Fibroblast of peridontal ligament (primary cell): ENCODE measurements around the gene ZNRF3.
"Not testable (repeated sequence)": the region's sequence is repeated elsewhere in the genome, so short reads cannot be mapped to it uniquely, and the experiment has no call there.

Experiments used
- DNase-seq: peaks from one replicate; pipeline ENCODE4 v3.0.0-alpha.2; 2010; ENCODE audit errors: extremely low read depth

The ZNRF3 gene

GRCh38 chr22:28984482-28985158, 101.2 kb downstream of the ZNRF3 start:
- no peak for DNase-seq

DNA sequence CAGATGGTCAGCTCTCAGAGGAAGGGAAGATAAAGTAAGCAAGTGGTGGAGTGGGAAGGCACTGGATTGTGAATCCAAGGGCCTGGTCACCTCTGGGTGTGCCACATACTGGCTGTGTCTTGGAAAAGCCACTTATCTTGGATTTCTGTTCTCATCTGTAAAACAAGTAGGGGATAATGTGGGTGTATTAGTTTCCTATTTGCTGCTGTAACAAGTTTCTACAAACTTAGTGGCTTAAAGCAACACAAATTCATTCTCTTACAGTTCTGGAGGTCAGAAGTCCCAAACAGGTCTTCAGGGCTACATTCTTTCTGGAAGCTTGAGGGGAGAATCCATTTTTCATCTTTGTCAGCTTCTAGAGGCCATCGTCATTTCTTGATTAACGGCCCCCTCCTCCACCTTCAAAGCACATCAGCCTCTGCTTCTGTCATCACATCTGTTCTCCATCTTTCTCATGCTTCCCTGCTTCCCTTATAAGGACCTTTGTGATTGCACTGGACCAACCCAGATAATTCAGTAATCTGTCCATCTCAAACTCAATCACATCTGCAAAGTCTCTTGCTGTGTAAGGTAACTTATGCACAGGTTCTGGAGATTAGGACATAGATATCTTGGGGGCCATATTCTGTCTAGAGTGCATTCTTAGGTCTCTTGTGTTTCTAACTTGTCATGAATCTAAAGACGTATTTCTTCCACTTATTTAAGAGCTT, 102.4 kb downstream of the ZNRF3 start:
- DNase-seq: no peak

GRCh38 chr22:28986366-28986765, 103.0 kb downstream of the ZNRF3 start:
- DNase-seq: peak; percentile 49

- no peak for DNase-seq
Observed at GRCh38 chr22:28988457-28988856, 105.1 kb downstream of the ZNRF3 start.

- no peak for DNase-seq
Observed at GRCh38 chr22:28989035-28989464, 105.7 kb downstream of the ZNRF3 start.

- no peak for DNase-seq
Observed at GRCh38 chr22:28989484-28989883, 106.1 kb downstream of the ZNRF3 start.

DNA sequence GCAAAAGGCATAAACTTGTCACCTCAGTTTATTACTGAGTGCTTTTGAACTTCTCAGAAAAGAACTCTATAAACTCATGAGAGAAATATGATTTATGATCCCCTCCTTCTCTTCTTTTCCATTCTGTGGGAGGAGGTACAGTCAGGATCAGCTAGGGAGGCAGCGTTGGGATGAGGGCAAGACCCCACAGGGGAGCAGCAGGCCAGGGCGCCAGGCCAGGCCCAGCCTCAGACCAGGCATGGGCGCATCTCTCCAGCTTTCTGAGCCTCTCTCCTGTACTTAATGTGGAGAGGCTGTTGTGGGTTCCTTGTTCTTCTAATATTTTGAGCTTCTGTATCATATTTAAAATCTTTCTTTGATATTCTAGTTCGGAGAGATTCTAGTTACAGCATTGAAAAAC, 106.5 kb downstream of the ZNRF3 start:
- no peak for DNase-seq

- DNase-seq: no peak
Observed at GRCh38 chr22:28992565-28993356, 109.4 kb downstream of the ZNRF3 start.

- DNase-seq: no peak
Observed at GRCh38 chr22:28994522-28994921, 111.2 kb downstream of the ZNRF3 start.

- DNase-seq: no peak
Observed at GRCh38 chr22:28995551-28995950, 112.2 kb downstream of the ZNRF3 start.

DNA sequence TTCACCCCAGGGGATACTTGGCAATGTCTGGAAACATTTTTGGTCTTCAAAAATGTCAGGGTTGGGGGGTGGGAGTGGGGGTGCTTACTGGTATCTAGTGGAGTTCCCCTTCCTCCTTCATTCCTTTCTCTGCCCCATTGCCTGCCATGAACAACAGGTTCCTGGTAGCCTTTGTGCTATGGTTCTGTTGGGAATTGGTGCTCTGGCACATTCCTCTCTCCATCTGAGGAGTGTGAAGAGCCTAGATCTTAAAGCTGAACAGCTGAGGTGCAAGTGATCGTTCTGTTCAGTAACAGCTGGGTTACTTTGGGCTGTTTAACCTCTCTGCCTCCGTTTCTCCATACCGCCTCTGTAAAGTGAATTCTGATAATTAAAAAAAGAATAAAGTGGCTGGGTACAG, 114.0 kb downstream of the ZNRF3 start:
- no peak for DNase-seq

DNA sequence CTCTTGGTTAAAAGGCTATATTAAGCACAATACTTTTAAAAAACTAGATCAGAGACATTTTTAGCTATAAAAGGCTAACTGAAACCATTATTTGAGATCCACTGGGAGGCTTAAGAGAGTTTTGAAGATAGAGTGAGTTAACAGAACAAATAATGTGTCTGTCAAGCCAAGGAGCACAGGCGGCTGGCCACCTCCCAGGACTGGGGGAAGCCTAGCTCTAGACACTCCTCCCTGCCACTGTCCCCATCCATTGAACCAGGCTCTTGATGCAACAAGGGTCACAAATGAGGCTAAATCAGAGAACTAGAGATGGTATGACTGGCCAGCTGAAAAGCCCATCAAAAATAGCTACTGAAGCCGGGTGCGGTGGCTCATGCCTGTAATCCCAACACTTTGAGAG, 115.3 kb downstream of the ZNRF3 start:
- DNase-seq: no peak

DNA sequence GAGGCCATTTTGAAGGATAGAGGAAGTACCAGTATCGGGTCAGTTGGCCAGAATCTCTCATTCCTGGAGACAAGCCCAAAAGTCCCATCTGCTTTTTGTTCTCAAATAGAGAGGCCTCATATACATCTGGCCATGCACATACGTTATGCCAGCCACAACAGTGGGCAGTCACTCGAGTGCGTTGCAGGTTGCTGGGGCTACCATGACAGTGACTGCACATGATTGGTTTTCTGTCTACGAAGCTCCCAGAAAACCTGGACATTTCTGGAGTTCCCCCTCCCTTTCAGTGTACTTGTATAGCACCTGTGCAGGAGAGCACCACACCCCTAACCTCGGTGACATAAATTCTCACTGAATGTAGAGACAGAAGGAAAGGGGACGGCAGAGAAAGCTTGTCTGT, 116.1 kb downstream of the ZNRF3 start:
- DNase-seq: no peak

GRCh38 chr22:28999919-29000556, 116.7 kb downstream of the ZNRF3 start:
- peak; percentile 31 for DNase-seq

DNA sequence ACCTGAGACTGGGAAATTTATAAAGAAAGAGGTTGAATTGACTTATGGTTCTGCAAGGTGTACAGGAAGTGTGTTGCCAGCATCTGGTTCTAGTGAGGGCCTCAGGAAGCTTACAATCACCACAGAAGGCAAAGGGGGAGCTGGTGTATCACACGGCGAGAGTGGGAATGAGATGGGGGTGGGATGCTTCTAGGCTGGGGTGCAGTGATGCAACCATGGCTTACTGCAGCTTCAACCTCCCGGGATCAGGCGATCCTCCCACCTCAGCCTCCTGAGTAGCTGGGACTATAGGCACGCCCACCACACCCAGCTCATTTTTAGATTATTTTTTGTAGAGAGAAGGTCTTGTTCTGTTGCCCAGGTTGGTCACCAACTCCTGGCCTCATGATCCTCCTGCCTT, 117.3 kb downstream of the ZNRF3 start:
- DNase-seq: no peak

GRCh38 chr22:29002603-29003002, 119.2 kb downstream of the ZNRF3 start:
- DNase-seq: no peak

DNA sequence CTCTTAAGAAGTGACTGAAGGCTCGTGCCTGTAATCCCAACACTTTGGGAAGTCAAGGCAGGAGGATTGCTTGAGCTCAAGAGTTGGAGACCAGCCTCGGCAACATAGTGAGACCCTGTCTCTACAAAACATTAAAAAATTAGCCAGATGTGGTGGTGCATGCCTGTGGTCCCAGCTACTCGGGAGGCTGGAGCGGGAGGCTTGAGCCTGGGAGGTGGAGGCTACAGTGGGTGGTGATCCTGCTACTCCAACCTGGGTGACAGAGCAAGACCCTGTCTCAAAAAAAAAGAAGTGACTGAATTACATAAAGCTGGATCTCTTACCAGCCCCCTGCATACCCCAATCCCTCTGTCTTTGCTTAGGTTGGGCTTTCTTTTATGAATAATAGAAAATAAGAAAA, 120.2 kb downstream of the ZNRF3 start:
- no peak for DNase-seq

DNA sequence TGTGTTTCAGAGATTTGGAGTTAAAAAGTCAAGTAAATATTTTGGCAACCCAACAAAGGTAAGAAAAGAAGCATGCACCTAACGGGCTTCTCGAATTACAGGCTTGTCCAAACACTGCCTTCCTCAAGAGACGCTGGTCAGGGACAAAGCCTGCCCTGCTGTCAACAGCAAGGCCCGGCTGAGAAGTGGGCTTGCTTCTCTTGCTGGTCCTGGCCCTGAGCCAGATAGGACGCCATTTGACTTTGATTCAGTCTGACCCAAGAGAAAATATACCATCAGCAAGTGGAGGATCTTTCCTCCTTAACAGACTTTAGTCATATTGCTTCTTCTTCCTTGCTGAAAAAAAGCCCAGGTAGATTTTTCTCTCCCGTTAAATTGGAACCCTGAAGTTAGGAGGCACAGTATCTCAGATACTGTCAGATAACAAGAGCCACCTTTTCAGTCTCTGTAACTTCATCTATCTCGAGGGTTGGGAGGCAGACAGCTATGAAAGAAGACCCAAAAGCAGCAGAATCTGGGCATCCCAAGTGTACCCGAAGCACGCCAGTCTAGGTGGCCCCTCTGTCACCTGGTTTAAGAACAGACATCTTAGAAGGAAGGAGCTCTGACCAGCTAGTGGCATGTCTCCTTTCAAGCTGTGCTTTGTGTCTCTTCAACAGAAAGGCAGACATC, 120.7 kb downstream of the ZNRF3 start:
- DNase-seq: no peak

DNA sequence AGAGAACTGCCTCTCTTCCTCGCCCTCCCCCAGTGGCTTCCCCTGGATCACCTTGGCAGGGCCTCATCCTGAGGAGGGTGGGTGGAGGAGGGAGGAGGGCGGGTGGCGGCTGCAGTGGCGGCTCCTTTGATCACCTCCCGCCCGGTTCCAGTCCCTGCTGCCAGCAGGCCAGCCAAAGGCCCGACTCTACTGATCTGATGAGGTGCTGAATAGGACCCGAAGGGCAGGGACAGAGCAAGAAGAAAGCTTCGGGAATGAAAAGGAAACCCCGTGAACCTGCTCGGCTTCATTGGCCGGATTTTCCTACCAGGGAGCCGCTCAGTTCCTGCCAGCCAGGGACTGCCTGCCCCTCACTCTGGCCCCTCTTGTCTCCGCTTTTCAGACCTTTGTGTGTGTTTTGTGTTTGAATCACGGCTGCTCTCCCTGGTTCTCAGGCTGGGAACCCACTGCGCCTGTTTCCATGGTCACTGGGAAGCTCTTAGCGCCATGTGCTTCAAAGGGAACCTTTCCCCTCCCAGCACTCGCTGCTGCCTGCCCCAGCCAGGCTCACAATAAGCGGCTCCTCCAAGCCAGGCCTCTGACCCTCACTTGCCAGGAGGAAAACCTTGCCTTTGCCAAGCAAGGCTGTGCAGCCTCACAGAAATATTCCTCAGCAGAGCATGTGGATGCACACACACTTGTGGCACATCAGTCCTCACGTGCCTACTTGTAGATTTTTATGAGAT, 121.4 kb downstream of the ZNRF3 start:
- DNase-seq: no peak

GRCh38 chr22:29005754-29006153, 122.4 kb downstream of the ZNRF3 start:
- DNase-seq: not testable (repeated sequence)

DNA sequence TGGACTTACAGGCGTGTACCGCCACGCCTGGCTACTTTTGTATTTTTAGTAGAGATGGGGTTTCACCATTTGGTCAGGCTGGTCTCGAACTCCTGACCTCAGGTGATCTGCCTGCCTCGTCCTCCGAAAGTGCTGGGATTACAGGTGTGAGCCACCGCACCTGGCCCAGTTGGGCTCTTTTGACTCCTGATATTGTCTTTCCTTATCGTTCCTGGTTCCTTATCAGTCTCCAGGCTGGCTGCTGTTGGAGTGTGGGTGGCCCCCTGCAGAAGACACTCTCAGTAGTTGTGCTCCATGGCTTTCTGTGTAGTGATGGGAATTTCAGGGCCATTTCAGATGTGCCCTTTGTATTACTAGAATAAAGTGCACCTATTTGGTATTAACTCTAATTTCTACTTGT, 123.0 kb downstream of the ZNRF3 start:
- no peak for DNase-seq
